Measurements from ENCODE around the gene APBA2.

APBA2 gene

DNA sequence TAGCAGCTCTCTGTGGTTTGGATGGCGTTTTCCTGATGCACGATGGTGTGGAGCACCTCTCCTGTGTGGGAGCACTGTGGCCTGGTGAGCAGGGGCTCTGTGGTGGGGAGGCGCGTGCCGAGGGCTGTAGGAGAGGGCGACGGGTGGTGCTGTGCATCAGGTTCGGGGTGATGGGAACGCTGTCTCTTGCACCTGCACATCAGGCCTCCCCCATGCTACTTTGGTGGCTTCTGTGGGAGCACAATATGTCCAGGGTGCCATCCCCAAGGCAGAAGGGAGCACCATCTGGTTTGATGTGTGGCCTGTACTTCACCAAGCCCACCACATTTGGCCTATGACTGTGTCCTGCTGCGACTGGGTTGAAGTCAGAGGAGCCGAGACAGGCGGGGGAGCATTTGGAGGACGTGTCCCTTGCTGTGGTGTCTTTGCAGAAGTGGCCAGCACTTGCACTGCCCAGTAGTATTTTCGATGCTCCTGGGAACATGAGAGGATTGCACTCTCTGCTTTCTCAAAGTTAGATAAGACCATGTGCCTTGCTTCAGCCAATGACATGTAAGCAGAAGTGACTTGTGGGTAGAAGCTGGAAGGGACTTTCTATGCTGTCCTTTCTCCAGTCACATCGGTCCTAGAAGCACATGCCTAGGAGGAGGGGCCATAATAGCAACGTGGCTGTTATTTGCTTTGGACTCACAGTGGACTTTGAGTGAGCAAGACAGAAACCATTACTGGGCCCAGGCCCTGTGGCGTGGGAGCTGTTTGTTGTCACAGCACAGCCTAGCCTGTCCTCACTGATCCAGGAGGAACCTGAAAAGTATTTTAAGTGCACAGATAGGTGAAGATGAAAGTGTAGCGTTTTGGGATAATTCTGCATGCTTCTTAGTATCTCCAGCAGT lies 72.1 kb downstream of the APBA2 start:
- DNase-seq (ENCODE audit: low spot score) = no peak

GRCh38 chr15:28959326-28959725 lies 73.6 kb downstream of the APBA2 start:
- DNase-seq (ENCODE audit: low spot score) = no peak

DNA sequence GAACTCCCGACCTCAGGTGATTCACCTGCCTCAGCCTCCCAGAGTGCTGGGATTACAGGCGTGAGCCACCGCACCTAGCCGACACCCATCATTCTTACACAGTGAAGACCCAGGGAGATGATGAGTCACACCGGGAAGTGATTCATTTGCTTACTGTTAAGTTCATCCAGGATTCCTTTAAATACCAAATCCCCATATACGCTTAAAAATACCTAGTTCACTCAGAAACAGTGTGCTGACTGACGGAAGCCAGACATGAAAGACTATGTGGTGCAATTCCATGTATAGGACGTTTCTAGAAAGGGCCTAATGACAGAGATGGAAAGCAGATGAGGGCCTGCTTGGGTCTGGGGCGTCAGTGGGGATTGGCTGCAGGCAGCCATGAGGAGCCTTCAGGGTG lies 75.2 kb downstream of the APBA2 start:
- DNase-seq (ENCODE audit: low spot score) = no peak

- DNase-seq (ENCODE audit: low spot score) = no peak
These were observed 75.6 kb downstream of the APBA2 start for GRCh38 chr15:28961391-28961790.

- DNase-seq (ENCODE audit: low spot score) = no peak
These were observed 77.3 kb downstream of the APBA2 start for GRCh38 chr15:28962851-28963710.

DNA sequence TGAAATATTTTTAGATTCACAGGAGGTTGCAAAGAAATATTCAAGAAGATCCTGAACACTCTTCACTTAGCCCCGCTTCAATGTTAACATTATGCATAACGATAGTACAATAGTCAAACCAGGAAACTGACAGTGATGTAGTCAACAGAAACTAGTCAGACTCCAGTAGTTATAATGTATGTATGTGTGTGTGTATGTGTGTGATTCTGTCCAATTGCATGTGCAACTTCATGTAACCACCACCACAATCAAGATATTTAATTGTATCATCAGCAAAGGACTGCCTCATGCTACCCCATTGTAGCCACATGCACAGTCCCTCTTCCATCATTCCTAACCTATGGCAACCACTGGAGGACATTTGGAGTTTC lies 77.9 kb downstream of the APBA2 start:
- no peak for DNase-seq (ENCODE audit: low spot score)

GRCh38 chr15:28964098-28964497 lies 78.3 kb downstream of the APBA2 start:
- no peak for DNase-seq (ENCODE audit: low spot score)

DNA sequence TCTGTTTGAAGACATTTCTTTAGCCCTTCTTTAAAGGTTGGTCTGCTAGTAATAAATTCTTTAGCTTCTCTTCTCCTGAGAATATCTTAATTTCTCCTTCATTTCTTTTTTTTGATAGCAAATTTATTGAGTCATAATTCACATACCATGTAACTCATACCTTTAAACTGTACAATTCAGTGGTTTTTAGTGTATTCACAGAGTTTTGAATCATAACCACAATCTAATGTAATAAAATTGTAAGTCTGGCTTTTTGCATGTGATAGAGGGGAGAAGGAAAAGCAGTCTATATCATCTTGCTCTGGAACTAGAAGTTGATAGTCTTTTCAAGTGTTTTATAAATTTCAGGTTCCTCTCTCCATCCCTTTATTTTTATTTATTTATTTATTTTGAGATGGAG lies 81.3 kb downstream of the APBA2 start:
- no peak for DNase-seq (ENCODE audit: low spot score)

- DNase-seq (ENCODE audit: low spot score) = no peak
These were observed 82.2 kb downstream of the APBA2 start for GRCh38 chr15:28967990-28968389.

GRCh38 chr15:28969511-28970085 lies 83.8 kb downstream of the APBA2 start:
- DNase-seq (ENCODE audit: low spot score) = no peak

- DNase-seq (ENCODE audit: low spot score) = no peak
These were observed 88.4 kb downstream of the APBA2 start for GRCh38 chr15:28974142-28974541.

GRCh38 chr15:28975766-28976179 lies 90.0 kb downstream of the APBA2 start:
- peak; percentile 53 for DNase-seq (ENCODE audit: low spot score)

DNA sequence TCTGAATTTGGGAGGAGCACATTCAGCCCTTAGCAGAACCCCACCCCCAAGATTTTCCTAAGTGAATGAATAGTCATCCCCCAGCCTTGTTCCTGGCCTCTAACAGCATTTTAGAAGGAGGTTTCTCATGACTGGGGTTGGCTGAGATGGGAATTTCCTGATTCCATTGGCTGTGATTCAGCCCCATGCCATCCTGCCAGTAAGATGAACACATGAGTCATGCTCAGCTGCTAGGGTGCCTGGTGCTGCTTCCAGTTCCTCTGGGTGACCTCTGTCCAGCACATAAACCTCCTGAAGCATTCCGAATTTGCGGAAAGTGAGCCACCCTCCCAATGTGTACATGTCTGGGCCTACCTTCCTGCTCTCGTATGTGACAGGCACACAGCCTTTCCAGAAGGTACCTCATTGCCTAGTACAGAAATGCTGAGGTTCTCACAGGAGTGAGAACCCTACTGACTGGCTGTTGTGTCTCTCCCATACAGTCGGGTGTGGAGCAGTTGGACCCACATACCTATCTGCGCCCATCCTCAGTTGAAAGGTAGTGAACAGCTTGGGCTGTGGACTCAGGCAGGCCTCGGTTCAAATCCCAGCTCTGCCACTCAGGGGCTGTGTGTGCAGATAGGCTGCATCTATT lies 91.7 kb downstream of the APBA2 start:
- no peak for DNase-seq (ENCODE audit: low spot score)

DNA sequence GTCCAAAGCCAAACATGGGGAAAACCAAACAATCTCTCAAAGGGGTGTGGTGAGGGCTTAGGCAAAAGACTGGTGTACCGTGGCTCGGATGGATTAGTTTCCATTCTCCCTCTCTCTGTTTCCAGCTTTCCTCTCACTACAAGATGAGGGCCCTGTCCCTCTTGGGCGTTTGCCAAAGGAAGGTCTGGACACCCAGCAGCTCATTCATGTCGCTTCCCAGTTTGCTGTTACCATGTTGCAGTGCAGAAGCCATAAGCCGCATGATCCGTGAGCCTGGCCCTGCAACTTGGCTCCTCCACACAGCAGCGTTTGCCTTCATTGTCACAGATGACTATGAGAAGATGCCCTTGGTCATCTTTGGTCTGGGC lies 92.2 kb downstream of the APBA2 start:
- no peak for DNase-seq (ENCODE audit: low spot score)

DNA sequence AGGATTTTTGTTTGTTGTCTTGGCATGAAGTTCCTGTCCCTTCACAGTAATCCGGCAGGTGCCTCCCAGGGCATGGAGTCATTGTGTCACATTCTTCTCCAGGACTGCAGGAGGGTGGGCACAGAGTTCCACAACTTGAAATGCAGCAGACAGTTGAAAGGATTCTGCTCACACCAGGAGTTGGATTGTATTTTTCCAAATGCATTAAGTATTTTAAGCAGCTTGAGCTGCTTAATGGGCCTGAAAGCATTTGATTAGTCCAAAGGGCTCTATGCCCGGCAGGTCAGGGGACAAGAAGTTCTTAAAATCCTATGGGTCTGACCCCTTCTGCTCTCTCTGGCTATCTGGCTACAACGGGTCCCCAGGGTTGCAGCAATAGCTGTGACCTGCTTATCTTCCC lies 92.9 kb downstream of the APBA2 start:
- DNase-seq (ENCODE audit: low spot score) = no peak

GRCh38 chr15:28979208-28979841 lies 93.6 kb downstream of the APBA2 start:
- DNase-seq (ENCODE audit: low spot score) = no peak

DNA sequence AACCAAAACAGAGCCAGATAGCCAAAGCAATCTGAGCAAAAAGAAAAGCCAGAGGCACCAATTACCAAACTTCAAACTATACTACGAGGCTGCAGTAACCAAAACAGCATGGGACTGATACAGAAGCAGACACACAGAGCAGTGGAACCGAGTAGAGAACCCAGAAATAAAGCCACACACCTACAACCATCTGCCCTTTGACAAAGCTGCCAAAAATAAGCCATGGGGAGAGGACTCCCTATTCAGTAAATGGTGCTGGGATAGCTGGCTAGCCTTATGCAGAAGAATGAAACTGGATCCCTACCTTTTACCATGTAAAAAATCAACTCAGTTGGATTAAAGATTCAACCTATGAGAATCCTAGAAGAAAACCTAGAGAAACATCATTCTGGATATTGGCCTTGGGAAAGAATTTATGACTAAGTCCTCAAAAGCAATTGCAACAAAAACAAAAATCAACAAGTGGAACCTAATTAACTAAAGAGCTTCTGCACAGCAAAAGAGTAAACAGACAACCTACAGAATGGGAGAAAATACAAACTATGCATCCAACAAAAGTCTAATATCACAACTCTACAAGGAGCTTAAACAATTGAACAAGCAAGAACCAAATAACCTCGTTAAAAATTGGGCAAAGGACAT lies 95.1 kb downstream of the APBA2 start:
- no peak for DNase-seq (ENCODE audit: low spot score)

DNA sequence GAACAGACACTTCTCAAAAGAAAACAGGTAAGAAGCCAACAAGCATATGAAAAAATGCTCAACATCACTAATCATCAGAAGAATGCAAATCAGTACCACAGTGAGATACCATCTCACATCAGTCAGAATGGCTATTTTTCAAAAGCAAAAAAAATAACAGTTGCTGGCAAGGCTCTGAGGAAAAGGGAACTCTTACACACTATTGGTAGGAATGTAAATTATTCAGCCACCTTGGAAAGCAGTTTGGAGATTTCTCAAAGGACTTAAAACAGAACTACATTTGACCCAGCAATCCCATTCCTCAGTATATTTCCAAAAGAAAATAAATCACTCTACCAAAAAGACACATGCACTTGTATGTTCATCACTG lies 95.6 kb downstream of the APBA2 start:
- no peak for DNase-seq (ENCODE audit: low spot score)

DNA sequence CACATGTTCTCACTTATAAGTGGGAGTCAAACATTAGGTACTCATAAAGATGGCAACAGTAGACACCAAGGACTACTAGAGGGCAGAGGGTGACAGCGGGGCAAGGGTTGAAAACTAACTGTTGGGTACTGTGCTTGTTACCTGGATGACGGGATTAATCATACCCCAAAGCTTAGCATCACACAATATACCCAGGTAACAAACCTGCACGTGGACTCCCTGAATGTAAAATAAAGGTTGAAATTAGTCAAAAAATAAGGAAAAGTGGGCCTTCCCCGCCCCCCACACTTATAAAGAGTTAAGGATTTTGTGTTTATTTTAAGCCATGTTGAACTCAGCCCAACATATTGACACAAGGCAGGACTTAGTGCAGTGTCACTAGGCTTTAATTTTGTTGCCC lies 96.1 kb downstream of the APBA2 start:
- no peak for DNase-seq (ENCODE audit: low spot score)

DNA sequence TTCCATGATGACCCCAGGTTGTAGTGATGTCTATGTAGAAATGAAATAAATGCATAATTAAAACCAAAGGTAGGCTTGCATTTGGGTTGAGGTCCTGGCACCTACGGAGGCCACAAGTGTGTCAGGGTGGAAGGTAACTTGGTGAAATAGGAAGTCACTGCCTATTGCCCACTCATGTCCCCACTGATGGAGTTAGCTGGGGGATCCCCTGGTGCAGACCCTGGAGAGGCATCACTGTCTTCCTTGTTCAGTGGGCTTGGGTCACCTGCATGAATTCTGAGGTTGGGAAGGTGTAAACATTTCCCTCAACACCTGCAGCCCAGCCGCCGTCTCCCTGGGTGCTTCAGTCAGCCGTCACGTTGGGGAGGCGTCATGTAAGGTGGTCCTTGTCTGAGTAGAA lies 97.1 kb downstream of the APBA2 start:
- no peak for DNase-seq (ENCODE audit: low spot score)
